ENCODE measurements around the gene PSMA2. TPM values are rescaled to one million over a fixed set of nuclear protein-coding genes. Genes with fewer than 3 reads are reported as not detected.

PSMA2 gene
- total and polyA plus RNA-seq, 2 donors (not counting 3 experiments of a cell fraction or from before 2014, with no cell fraction given) = 107 to 118 TPM

GRCh38 chr7:42961170-42961569 is 29.2 kb upstream of the PSMA2 start:
- FAIRE-seq (no peak), DNase-seq (ENCODE audit: low read depth, low spot score) (no peak)
- Histone ChIP-seq H3K9me3 (replicated peaks; ENCODE audit: control insufficient read depth, insufficient read depth, low read length) (no peaks in the 10 kb centered on the region), H3K4me1 (ENCODE audit: control insufficient read depth, extremely low read depth, insufficient read depth, low read length) (no peaks in the 10 kb centered on the region), H3K79me2 (ENCODE audit: control insufficient read depth, insufficient read depth, low read length) (no peaks in the 10 kb centered on the region), H3K9me1 (replicated peaks; ENCODE audit: control insufficient read depth, extremely low read depth, insufficient read depth, low read length) (no peaks in the 10 kb centered on the region), H3K27ac (ENCODE audit: insufficient read depth, low read depth, low read length) (no peak overlapping the region), H3K36me3 (ENCODE audit: control insufficient read depth in 2 of 2, extremely low read depth in 1 of 2, insufficient read depth in 2 of 2, low read length in 2 of 2) (no peaks in the 10 kb centered on the region), H4K20me1 (replicated peaks; ENCODE audit: control insufficient read depth, extremely low read depth, insufficient read depth, low read length) (no peaks in the 10 kb centered on the region), H3K27me3 (ENCODE audit: control insufficient read depth in 2 of 2, insufficient read depth in 2 of 2, low read length in 2 of 2) (peaks cover 0 to 4% of the 10 kb centered on the region in 2 experiments), H3K4me3 (replicated peaks in 1 of 3; ENCODE audit: insufficient read depth in 1 of 3, low read depth in 1 of 3, low read length in 3 of 3) (no peak overlapping the region), H3K4me2 (ENCODE audit: insufficient read depth, low read length) (no peak overlapping the region), H2AFZ (ENCODE audit: low read depth, low read length) (no peak overlapping the region), H3K9ac (replicated peaks; ENCODE audit: extremely low read depth, insufficient read depth, low read length) (no peak overlapping the region)
- dilution Hi-C loops (cut with MboI; ENCODE audit: extremely low pct_ligation_motif_present, low sequenced_read_pairs) = no loop called here
- intact Hi-C loops (cut with micrococcal nuclease) = no loop called here
- no TSS peak for BruUV-seq (replicated peaks)
- ChIA-PET POLR2A (no interaction called here), CTCF (interaction anchor here (1.1 to 2.2 kb wide), 2 partner anchors 9 to 20 kb away, joined by 4 to 10 read pairs; no protein-coding TSS in a partner anchor)
- TF ChIP-seq POLR2A (IDR thresholded peaks at IDR 0.05; ENCODE audit: low read depth, low read length) (no peak), CTCF (IDR thresholded peaks at IDR 0.05; ENCODE audit: extremely low read depth in 1 of 2, insufficient read depth in 1 of 2, low read depth in 1 of 2, low read length in 2 of 2) (no peak), JUN (IDR thresholded peaks at IDR 0.05; ENCODE audit: borderline replicate concordance, insufficient read depth, insufficient read length, low read depth) (no peak), GATA2 (IDR thresholded peaks at IDR 0.05; ENCODE audit: insufficient read depth, insufficient read length, low read depth, low read length) (no peak), MYC (IDR thresholded peaks at IDR 0.05; ENCODE audit: low read depth, low read length) (no peak), POLR2AphosphoS5 (IDR thresholded peaks at IDR 0.05; ENCODE audit: insufficient read depth, low read depth, low read length) (no peak), EZH2 (IDR thresholded peaks at IDR 0.05; ENCODE audit: borderline replicate concordance, low read depth, low read length, severe bottlenecking) (no peak), MAX (IDR thresholded peaks at IDR 0.05; ENCODE audit: insufficient read depth, insufficient read length) (no peak), FOS (IDR thresholded peaks at IDR 0.05; ENCODE audit: borderline replicate concordance, insufficient read depth, low read length) (no peak)
